ENCODE data around the gene LACTBL1.
"Not testable (repeated sequence)": the region's sequence is repeated elsewhere in the genome, so short reads cannot be mapped to it uniquely, and the experiment has no call there.

LACTBL1 gene

GRCh38 chr1:22945171-22945570, 27.5 kb downstream of the LACTBL1 start:
- DNase-seq (ENCODE audit: low read depth in 1 of 2, low spot score in 1 of 2) = not testable (repeated sequence)

GRCh38 chr1:22944346-22945055, 28.2 kb downstream of the LACTBL1 start:
- DNase-seq (ENCODE audit: low read depth in 1 of 2, low spot score in 1 of 2) = no peak

- DNase-seq (ENCODE audit: low read depth in 1 of 2, low spot score in 1 of 2) = no peak
These were observed 31.4 kb downstream of the LACTBL1 start for GRCh38 chr1:22941257-22941656.

GRCh38 chr1:22936681-22937080, 36.0 kb downstream of the LACTBL1 start:
- no peak for DNase-seq (ENCODE audit: low read depth in 1 of 2, low spot score in 1 of 2)

GRCh38 chr1:22935433-22935832, 37.2 kb downstream of the LACTBL1 start:
- DNase-seq (ENCODE audit: low read depth in 1 of 2, low spot score in 1 of 2) = no peak

- no peak for DNase-seq (ENCODE audit: low read depth in 1 of 2, low spot score in 1 of 2)
These were observed 39.7 kb downstream of the LACTBL1 start for GRCh38 chr1:22932803-22933470.

- DNase-seq (ENCODE audit: low read depth in 1 of 2, low spot score in 1 of 2) = no peak
These were observed 42.3 kb downstream of the LACTBL1 start for GRCh38 chr1:22930240-22930912.

- no peak for DNase-seq (ENCODE audit: low read depth in 1 of 2, low spot score in 1 of 2)
These were observed 47.6 kb downstream of the LACTBL1 start for GRCh38 chr1:22925111-22925510.

- DNase-seq (ENCODE audit: low read depth in 1 of 2, low spot score in 1 of 2) = no peak
These were observed 50.0 kb downstream of the LACTBL1 start for GRCh38 chr1:22922640-22923039.

- no peak for DNase-seq (ENCODE audit: low read depth in 1 of 2, low spot score in 1 of 2)
These were observed 51.1 kb downstream of the LACTBL1 start for GRCh38 chr1:22921452-22922126.

- no peak for DNase-seq (ENCODE audit: low read depth in 1 of 2, low spot score in 1 of 2)
These were observed 51.8 kb downstream of the LACTBL1 start for GRCh38 chr1:22920734-22921451.

GRCh38 chr1:22920026-22920733, 52.5 kb downstream of the LACTBL1 start:
- no peak for DNase-seq (ENCODE audit: low read depth in 1 of 2, low spot score in 1 of 2)

- DNase-seq (ENCODE audit: low read depth in 1 of 2, low spot score in 1 of 2) = no peak
These were observed 53.2 kb downstream of the LACTBL1 start for GRCh38 chr1:22919341-22920025.

GRCh38 chr1:22918644-22919043, 54.0 kb downstream of the LACTBL1 start:
- DNase-seq (ENCODE audit: low read depth in 1 of 2, low spot score in 1 of 2) = no peak

- DNase-seq (ENCODE audit: low read depth in 1 of 2, low spot score in 1 of 2) = no peak
These were observed 54.7 kb downstream of the LACTBL1 start for GRCh38 chr1:22917989-22918388.

GRCh38 chr1:22916471-22916820, 56.2 kb downstream of the LACTBL1 start:
- no peak for DNase-seq (ENCODE audit: low read depth in 1 of 2, low spot score in 1 of 2)

GRCh38 chr1:22915816-22916470, 56.7 kb downstream of the LACTBL1 start:
- DNase-seq (ENCODE audit: low read depth in 1 of 2, low spot score in 1 of 2) = no peak

GRCh38 chr1:22915231-22915630, 57.4 kb downstream of the LACTBL1 start:
- no peak for DNase-seq (ENCODE audit: low read depth in 1 of 2, low spot score in 1 of 2)

GRCh38 chr1:22914633-22915217, 57.9 kb downstream of the LACTBL1 start:
- DNase-seq (ENCODE audit: low read depth in 1 of 2, low spot score in 1 of 2) = no peak
